ENCODE measurements around the gene CCDC194.

The CCDC194 gene

DNA sequence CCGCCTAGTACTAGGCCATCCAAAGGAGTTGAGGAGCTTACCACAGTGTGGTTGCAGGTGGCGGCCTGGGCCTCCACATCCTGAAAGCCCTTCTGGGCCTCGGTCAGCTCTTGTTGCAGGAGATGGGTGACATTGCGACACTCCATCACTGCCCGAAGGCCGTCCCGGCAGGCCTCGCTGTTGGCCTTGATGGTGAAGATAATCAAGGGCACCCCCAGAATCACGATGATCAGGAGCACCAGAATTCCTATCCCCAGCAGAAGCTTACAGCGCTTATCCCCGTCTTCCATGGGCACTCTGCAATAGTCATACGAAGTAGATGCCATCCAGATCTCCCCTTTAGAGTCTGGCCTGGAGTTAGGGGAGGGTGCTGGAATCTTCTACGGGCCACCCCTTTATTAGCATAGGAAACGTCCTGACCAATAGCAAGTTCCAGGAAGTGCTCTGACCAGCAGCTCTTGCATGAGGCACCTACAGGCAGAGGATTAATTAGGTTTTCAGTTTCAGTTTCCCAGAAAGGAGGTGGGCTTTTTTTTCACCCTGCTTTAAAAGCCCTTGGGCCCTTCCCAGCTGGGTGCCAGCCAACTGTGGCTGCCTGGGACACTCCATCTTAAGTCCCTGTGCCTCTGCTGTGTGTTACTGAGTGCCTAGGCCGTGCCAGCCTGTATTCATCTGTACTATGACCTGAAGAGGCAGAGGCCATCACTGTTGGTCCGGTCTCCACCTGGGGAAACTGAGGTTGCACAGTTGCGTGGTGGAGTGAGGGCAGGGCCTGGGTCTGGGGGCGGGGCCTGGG, 11.5 kb upstream of the CCDC194 start, which contains the start of gene BST2:
TSS of gene BST2 (minus strand) at position 381 of the 796 bp plus-strand sequence. CDS start at position 326, 55 bp downstream.
- Histone ChIP-seq H3K4me1 (ENCODE audit: insufficient read depth, low read length) (peaks cover 44% of the 10 kb centered on the region), H3K4me3 (ENCODE audit: low read depth in 1 of 2, low read length in 2 of 2) (peak within 1 kb of the TSS; percentile 33 to 72; a peak in 3 of 4 replicates), H3K27ac (ENCODE audit: low read length) (peak within 1 kb of the TSS; percentile 94), H3K36me3 (ENCODE audit: insufficient read depth, low read length) (peaks cover 14% of the 10 kb centered on the region), H3K4me2 (ENCODE audit: insufficient read depth, low read length) (peak within 1 kb of the TSS; percentile 92), H3K9ac (ENCODE audit: low read depth, low read length) (peak within 1 kb of the TSS; percentile 64), H2AFZ (ENCODE audit: low read depth, low read length) (peak within 1 kb of the TSS; percentile 84), H3K27me3 (ENCODE audit: insufficient read depth, low read length, poor library complexity) (no peaks in the 10 kb centered on the region), H4K20me1 (ENCODE audit: insufficient read depth, low read length) (no peaks in the 10 kb centered on the region), H3K79me2 (ENCODE audit: insufficient read depth, low read length) (peaks cover 28% of the 10 kb centered on the region), H3K9me3 (ENCODE audit: insufficient read depth, low read length, severe bottlenecking) (no peaks in the 10 kb centered on the region)
- ATAC-seq (ENCODE audit: insufficient read depth, low read depth): peak; percentile 87
- peak; percentile 80 for DNase-seq
- no peak for TF ChIP-seq EZH2 (IDR thresholded peaks at IDR 0.05; ENCODE audit: borderline replicate concordance, low read depth, low read length, severe bottlenecking)

DNA sequence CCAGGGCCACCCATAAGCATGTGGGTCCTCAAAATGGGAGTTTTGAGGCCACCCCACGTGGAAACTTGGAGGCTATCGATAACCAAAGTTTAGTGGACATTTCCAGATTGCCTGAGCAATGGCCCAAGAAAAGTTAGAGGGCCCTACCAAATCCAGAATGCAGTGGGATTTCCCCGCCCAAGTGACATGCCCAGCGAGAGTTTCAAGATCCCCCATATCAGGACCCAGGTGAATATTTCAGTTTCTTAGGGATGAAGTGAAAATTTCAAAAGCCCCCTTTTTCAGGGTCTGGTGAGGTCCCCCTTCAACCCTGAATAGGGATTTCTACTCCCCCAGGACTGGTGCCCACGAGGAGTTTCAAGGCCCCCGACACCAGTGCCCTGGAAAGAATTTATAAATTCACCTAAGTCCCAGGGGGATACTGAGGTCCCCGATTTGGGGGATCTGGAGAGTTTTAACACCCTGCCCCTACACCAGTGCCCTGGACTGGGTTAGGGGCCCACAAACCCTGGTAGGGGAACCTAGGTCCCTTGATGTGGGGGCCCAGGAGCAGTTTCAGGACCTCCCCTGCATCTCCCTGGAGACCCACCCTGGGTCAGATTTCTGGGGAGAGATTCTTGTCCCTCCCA, 10.7 kb upstream of the CCDC194 start:
- peak overlapping the region; percentile 84 for H2AFZ ChIP-seq (ENCODE audit: low read depth, low read length)
- H3K9me3 ChIP-seq (ENCODE audit: insufficient read depth, low read length, severe bottlenecking): no peaks in the 10 kb centered on the region
- H3K9ac ChIP-seq (ENCODE audit: low read depth, low read length): peak overlapping the region; percentile 64
- no peaks in the 10 kb centered on the region for H3K27me3 ChIP-seq (ENCODE audit: insufficient read depth, low read length, poor library complexity)
- DNase-seq (no peak), ATAC-seq (ENCODE audit: insufficient read depth, low read depth) (no peak)
- H4K20me1 ChIP-seq (ENCODE audit: insufficient read depth, low read length): no peaks in the 10 kb centered on the region
- peaks cover 44% of the 10 kb centered on the region for H3K4me1 ChIP-seq (ENCODE audit: insufficient read depth, low read length)
- H3K4me3 ChIP-seq (ENCODE audit: low read depth in 1 of 2, low read length in 2 of 2): peak overlapping the region; percentile 33 to 72; a peak in 3 of 4 replicates
- peak overlapping the region; percentile 92 for H3K4me2 ChIP-seq (ENCODE audit: insufficient read depth, low read length)
- TF ChIP-seq EZH2 (IDR thresholded peaks at IDR 0.05; ENCODE audit: borderline replicate concordance, low read depth, low read length, severe bottlenecking) (no peak), CTCF (IDR thresholded peaks at IDR 0.05; ENCODE audit: borderline replicate concordance, extremely low read depth, low read length, poor library complexity, severe bottlenecking) (no peak)
- H3K36me3 ChIP-seq (ENCODE audit: insufficient read depth, low read length): peaks cover 14% of the 10 kb centered on the region
- peak overlapping the region; percentile 94 for H3K27ac ChIP-seq (ENCODE audit: low read length)
- H3K79me2 ChIP-seq (ENCODE audit: insufficient read depth, low read length): peaks cover 28% of the 10 kb centered on the region

GRCh38 chr19:17404015-17404414, 10.0 kb upstream of the CCDC194 start:
- Histone ChIP-seq H3K4me3 (ENCODE audit: low read depth in 1 of 2, low read length in 2 of 2) (peak overlapping the region in 1 of 2 experiments; percentile 72; a peak in 2 of 4 replicates), H4K20me1 (ENCODE audit: insufficient read depth, low read length) (no peaks in the 10 kb centered on the region), H3K27me3 (ENCODE audit: insufficient read depth, low read length, poor library complexity) (no peaks in the 10 kb centered on the region), H3K9ac (ENCODE audit: low read depth, low read length) (peak overlapping the region; percentile 64), H3K9me3 (ENCODE audit: insufficient read depth, low read length, severe bottlenecking) (no peaks in the 10 kb centered on the region), H3K4me1 (ENCODE audit: insufficient read depth, low read length) (peaks cover 44% of the 10 kb centered on the region), H3K27ac (ENCODE audit: low read length) (peak overlapping the region; percentile 94), H2AFZ (ENCODE audit: low read depth, low read length) (no peak overlapping the region), H3K79me2 (ENCODE audit: insufficient read depth, low read length) (peaks cover 28% of the 10 kb centered on the region), H3K36me3 (ENCODE audit: insufficient read depth, low read length) (peaks cover 14% of the 10 kb centered on the region), H3K4me2 (ENCODE audit: insufficient read depth, low read length) (peak overlapping the region; percentile 92)
- no peak for TF ChIP-seq CTCF (IDR thresholded peaks at IDR 0.05; ENCODE audit: borderline replicate concordance, extremely low read depth, low read length, poor library complexity, severe bottlenecking)
- no peak for TF ChIP-seq EZH2 (IDR thresholded peaks at IDR 0.05; ENCODE audit: borderline replicate concordance, low read depth, low read length, severe bottlenecking)
- no peak for DNase-seq
- no peak for ATAC-seq (ENCODE audit: insufficient read depth, low read depth)
